Spleen (tissue), 11 donors: ENCODE results near the gene KCNF1. TPM values are rescaled to one million over a fixed set of nuclear protein-coding genes. Genes with fewer than 3 reads are reported as not detected.

Experiments
- DNase-seq: peaks from one replicate; pipeline ENCODE4 v3.0.0-alpha.2; 2020
- H3K27ac ChIP-seq, 8 donors: fragments of 200-600 bp; sonication (generic) in 7 of 8; 1 replicate in 4 of 8; 2 replicates in 4 of 8; pipeline versions ENCODE4 v1.5.0 to v1.8.0; 2016 to 2021; ENCODE audit warnings: inconsistent platforms in 4 of 8, mild to moderate bottlenecking in 4 of 8, moderate library complexity in 1 of 8
- H3K27me3 ChIP-seq, 7 donors: fragments of 200-600 bp; sonication (generic) in 6 of 7; replicated peaks in 1 of 7; 1 replicate in 4 of 7; 2 replicates in 3 of 7; pipeline versions ENCODE4 v1.5.0 to v1.8.0; 2016 to 2021; ENCODE audit warnings: inconsistent platforms in 3 of 7, mild to moderate bottlenecking in 1 of 7
- H3K36me3 ChIP-seq, 6 donors: fragments of 200-600 bp; sonication (generic) in 5 of 6; 1 replicate in 4 of 6; 2 replicates in 2 of 6; pipeline versions ENCODE4 v1.5.0 to v1.8.0; 2016 to 2021; ENCODE audit warnings: inconsistent platforms in 2 of 6
- H3K4me1 ChIP-seq, 6 donors: fragments of 200-600 bp; sonication (generic) in 5 of 6; 1 replicate in 3 of 6; 2 replicates in 3 of 6; pipeline versions ENCODE4 v1.5.0 to v1.8.0; 2016 to 2021; ENCODE audit warnings: inconsistent platforms in 3 of 6
- H3K4me3 ChIP-seq, 8 donors: fragments of 200-600 bp; sonication (generic) in 7 of 8; 1 replicate in 4 of 8; 2 replicates in 4 of 8; pipeline versions ENCODE4 v1.5.0 to v1.8.0; 2016 to 2021; ENCODE audit warnings: inconsistent platforms in 4 of 8, mild to moderate bottlenecking in 4 of 8, moderate library complexity in 2 of 8
- H3K9me3 ChIP-seq, 8 donors: fragments of 200-600 bp; sonication (generic) in 7 of 8; 1 replicate in 4 of 8; 2 replicates in 4 of 8; pipeline versions ENCODE4 v1.5.0 to v1.8.0; 2016 to 2021; ENCODE audit warnings: inconsistent platforms in 4 of 8
- POLR2A ChIP-seq, 3 donors: fragments of 450-650 bp; IDR thresholded peaks; one replicate each; pipeline ENCODE4 v1.5.1; 2017; ENCODE audit warnings: antibody characterized with exemption in 3 of 3, mild to moderate bottlenecking in 1 of 3
- POLR2AphosphoS5 ChIP-seq, 3 donors: sonication (generic); formaldehyde crosslinking; IDR thresholded peaks; one replicate each; pipeline ENCODE4 v1.5.1; 2017; ENCODE audit warnings: antibody characterized with exemption in 3 of 3
- WGBS, 5 donors: extraction: QIAGEN DNeasy Blood & Tissue Kit in 3 of 5; methylation state at CpG; one replicate each; pipeline versions ENCODE4 v1.1.5 to v1.1.7; 2013 to 2018; 5-methylcytosine and 5-hydroxymethylcytosine counted together
- intact Hi-C: fragments of 100-400 bp; cut with DNase I; formaldehyde crosslinking; loops from one replicate; pipeline ENCODE4 v1.15.0; 2023; ENCODE audit warnings: low total_unique reads
- polyA plus RNA-seq, 3 donors: library from polyadenylated mRNA; stranded (reverse); fragments of 200-250 nt; gene quantifications; one replicate each; pipeline ENCODE4 v1.2.1, GENCODE V29; 2013
- total RNA-seq, 7 donors: library from RNA; depleted of rRNA in 3 of 7; stranded (reverse); fragments of >200 nt in 3 of 7; fragmentation: NEBNext Ultra II Directional in 4 of 7; extraction: Animal tissue kit (Norgen Biotek cat#: 25700) in 4 of 7; gene quantifications; one replicate each; pipeline versions ENCODE4 v1.1.0 to v1.2.1, GENCODE V29; 2016 to 2021
- TF ChIP-seq, protein P1 (sequence below), 11 experiments: fragments of 200-600 bp in 7 of 11; fragments of 450-650 bp in 4 of 11; sonication (generic) in 4 of 11; IDR thresholded peaks in 8 of 11; conservative IDR thresholded peaks in 3 of 11; 1 replicate in 7 of 11; 2 replicates in 4 of 11; pipeline versions ENCODE4 v1.4.0 to v1.8.0; 2016 to 2021; ENCODE audit warnings: antibody characterized with exemption in 11 of 11, inconsistent platforms in 4 of 11, mild to moderate bottlenecking in 1 of 11
- donor health status: healthy with polysubstance abuse.
- donor health status: DM: no; HTN: no; CAD: no; lungs with moderate emphysema.
- donor health status: DM: no; HTN: no; CAD: no.
- donor health status: Bipolar disorder and iron deficiency.
- donor health status: healthy.
- donor health status: DM: no; HTN: no; CAD: no.
- donor health status: DM: yes; HTN: yes; CAD: no.

KCNF1 gene
- total and polyA plus RNA-seq, 10 donors, result 0.16 to 1.2 (median 0.57) TPM; not detected in 3

DNA sequence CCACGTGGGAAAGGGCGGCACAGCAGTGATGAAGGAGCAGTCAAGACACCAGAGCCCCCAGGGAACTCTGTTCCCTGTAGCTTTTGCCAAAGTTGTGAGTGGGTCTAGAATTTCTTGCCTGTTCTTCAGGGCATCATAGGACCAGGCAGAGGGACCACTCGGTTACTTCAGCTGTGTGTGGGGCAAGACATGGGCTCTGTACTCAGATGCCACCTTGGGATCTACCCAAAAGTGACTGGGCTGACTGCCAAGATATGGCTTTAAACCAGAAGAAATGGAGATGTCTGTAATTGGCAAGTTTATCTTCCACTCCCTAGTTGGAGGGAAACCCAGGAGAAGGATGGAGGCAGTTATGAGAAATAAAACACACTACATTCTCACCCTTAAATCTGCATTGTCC is 29.6 kb downstream of the KCNF1 start:
- WGBS, 5 donors, result 75 to 91% (median 76%) methylated on average over 3 of the region's 3 CpGs
- H3K4me3 ChIP-seq, result no peak overlapping the region
- intact Hi-C loops, result no loop called here

DNA sequence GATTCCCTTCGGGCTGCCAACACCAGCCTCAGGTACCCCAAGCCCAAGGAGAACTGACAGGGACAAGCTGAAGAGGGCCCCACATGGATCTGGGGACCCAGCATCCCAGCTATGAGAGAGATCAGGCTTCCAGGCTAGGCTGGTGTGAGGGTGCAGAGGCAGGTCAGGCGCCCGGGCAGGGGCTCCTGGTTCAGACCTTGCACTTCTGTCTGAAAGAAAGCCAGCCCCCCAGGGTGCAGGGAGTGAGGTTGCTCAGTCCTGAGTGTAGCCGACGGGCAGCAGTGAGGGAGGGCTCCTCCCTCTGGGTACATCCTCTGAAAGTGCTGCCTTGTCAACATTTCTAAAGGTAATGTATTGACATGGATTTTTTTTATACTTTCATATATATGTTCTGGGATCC is 33.1 kb downstream of the KCNF1 start:
- H3K9me3 ChIP-seq, result peaks cover 0 to 5% (median 3%) of the 10 kb centered on the region in 8 donors
- no peak overlapping the region for H3K4me3 ChIP-seq
- H3K27ac ChIP-seq, result no peak overlapping the region
- WGBS, 5 donors, result 73 to 83% (median 82%) methylated on average over 5 of the region's 5 CpGs
- H3K4me1 ChIP-seq, result no peaks in the 10 kb centered on the region
- peak; percentile 61 for DNase-seq
- H3K36me3 ChIP-seq, result no peaks in the 10 kb centered on the region
- no peak for TF ChIP-seq POLR2AphosphoS5 (IDR thresholded peaks at IDR 0.05)
- intact Hi-C loops, result no loop called here
- peaks cover 0 to 59% (median 0%) of the 10 kb centered on the region in 7 donors for H3K27me3 ChIP-seq

More for the DNA sequence above, 29.6 kb downstream of the KCNF1 start:
- TF ChIP-seq POLR2AphosphoS5 (IDR thresholded peaks at IDR 0.05), result no peak
- TF ChIP-seq, protein P1, sequence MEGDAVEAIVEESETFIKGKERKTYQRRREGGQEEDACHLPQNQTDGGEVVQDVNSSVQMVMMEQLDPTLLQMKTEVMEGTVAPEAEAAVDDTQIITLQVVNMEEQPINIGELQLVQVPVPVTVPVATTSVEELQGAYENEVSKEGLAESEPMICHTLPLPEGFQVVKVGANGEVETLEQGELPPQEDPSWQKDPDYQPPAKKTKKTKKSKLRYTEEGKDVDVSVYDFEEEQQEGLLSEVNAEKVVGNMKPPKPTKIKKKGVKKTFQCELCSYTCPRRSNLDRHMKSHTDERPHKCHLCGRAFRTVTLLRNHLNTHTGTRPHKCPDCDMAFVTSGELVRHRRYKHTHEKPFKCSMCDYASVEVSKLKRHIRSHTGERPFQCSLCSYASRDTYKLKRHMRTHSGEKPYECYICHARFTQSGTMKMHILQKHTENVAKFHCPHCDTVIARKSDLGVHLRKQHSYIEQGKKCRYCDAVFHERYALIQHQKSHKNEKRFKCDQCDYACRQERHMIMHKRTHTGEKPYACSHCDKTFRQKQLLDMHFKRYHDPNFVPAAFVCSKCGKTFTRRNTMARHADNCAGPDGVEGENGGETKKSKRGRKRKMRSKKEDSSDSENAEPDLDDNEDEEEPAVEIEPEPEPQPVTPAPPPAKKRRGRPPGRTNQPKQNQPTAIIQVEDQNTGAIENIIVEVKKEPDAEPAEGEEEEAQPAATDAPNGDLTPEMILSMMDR (IDR thresholded peaks at IDR 0.05 in 8 of 11, conservative IDR thresholded peaks at IDR 0.05 in 3 of 11), result no peak
- no peak for TF ChIP-seq POLR2A (IDR thresholded peaks at IDR 0.05)
- peak; percentile 46 for DNase-seq
- Histone ChIP-seq H3K4me1 (no peaks in the 10 kb centered on the region), H3K27me3 (peaks cover 0 to 28% (median 0%) of the 10 kb centered on the region in 7 donors), H3K27ac (no peak overlapping the region), H3K36me3 (no peaks in the 10 kb centered on the region), H3K9me3 (peaks cover 0 to 26% (median 20%) of the 10 kb centered on the region in 8 donors)

DNA sequence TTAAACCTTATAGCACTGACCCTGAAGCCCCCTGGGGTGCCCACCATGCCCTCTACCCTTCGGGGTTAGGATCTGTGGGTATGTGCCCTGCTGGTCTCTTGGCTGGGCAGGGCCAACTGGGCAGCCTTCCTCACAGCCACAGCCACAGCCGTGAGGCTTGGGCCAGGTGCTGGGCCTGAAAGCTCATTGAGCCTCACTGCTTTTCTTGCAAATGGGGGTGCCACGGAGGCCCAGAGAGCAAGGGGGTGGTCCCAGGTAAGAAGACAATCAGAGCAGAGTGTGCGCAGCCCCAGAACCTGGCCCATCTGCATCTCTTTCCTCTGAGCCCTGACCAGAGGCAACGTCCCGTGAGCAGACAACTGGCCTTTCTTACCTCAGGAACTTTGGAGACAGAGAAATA is 34.7 kb downstream of the KCNF1 start:
- Histone ChIP-seq H3K4me3 (no peak overlapping the region), H3K27me3 (peaks cover 0 to 59% (median 0%) of the 10 kb centered on the region in 7 donors), H3K4me1 (no peaks in the 10 kb centered on the region), H3K27ac (no peak overlapping the region), H3K9me3 (no peaks in the 10 kb centered on the region), H3K36me3 (no peaks in the 10 kb centered on the region)
- intact Hi-C loops, result no loop called here
- 84 to 93% (median 86%) methylated on average over 5 to 6 of the region's 6 CpGs for WGBS, 5 donors
- TF ChIP-seq, protein P1 (IDR thresholded peaks at IDR 0.05 in 8 of 11, conservative IDR thresholded peaks at IDR 0.05 in 3 of 11), result no peak
- no peak for TF ChIP-seq POLR2AphosphoS5 (IDR thresholded peaks at IDR 0.05)
- TF ChIP-seq POLR2A (IDR thresholded peaks at IDR 0.05), result no peak
- peak; percentile 57 for DNase-seq

DNA sequence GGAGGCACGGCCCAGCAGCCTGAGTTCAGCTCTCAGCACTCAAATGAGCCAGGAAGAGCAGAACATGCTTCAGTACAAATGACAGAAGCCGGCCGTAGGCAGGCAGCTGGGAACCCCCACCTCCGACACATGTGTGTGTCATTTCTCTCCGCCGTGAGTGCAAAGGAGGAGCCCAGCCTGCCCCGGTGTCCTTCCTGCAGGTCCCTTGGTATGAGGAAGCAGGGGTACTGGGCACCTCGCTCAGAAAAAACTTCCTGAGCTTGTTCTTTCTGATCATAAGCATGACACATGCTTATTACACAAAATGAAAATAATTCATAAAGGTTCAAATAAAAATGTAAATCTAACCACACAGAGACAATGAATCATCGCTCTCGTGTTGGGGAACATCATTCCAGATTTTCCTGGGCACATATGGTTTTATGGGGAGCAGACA is 35.3 kb downstream of the KCNF1 start:
- TF ChIP-seq, protein P1 (IDR thresholded peaks at IDR 0.05 in 8 of 11, conservative IDR thresholded peaks at IDR 0.05 in 3 of 11), result no peak
- TF ChIP-seq POLR2A (IDR thresholded peaks at IDR 0.05) (no peak), POLR2AphosphoS5 (IDR thresholded peaks at IDR 0.05) (no peak)
- H3K9me3 ChIP-seq, result no peaks in the 10 kb centered on the region
- no peak overlapping the region for H3K4me3 ChIP-seq
- no peak overlapping the region for H3K27ac ChIP-seq
- no peaks in the 10 kb centered on the region for H3K4me1 ChIP-seq
- intact Hi-C loops, result no loop called here
- peaks cover 0 to 56% (median 0%) of the 10 kb centered on the region in 7 donors for H3K27me3 ChIP-seq
- WGBS, 5 donors, result 40 to 58% (median 47%) methylated on average over 10 of the region's 10 CpGs
- no peaks in the 10 kb centered on the region for H3K36me3 ChIP-seq
- DNase-seq, result peak; percentile 33
